ENCODE measurements around the gene TOMM40L.

TOMM40L gene

GRCh38 chr1:161225534-161226319 is at the start of gene TOMM40L:
Gene TOMM40L (plus strand): TSS chr1:161226060. CDS start chr1:161226490, 430 bp downstream.
- DNase-seq (ENCODE audit: low read depth in 4 of 4, low spot score in 1 of 4), result peak; percentile 66 to 81 (median 72)

DNA sequence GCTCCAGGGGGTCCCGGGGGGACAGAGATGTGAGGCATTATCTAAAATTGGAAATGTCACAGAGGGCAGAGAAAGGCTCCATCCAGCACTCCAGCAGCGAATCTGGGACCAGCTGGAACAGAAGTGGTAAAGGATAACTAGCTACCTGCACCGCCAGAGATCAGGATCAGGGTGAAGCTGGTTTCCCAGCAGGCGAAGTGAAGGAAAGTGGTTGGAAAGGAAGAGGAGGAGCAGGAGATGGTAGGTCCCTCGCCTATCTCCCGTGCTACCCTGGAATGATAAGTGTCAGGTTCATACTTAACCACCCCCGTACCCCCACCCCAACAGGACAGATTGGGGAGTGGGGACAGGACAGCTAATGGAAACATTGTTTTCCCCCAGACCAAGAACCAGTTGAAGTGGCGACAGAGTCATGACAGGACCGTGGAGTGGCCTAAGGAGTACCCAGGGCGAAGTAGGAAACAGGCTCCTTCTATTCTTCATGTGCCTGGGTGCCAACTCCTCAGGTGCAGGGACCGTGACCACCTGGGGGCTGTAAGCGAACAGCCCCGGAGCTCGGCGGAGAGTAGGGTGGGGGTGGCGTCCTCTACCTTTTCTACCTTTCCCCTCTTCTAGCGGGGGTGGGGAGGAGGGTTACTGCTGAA is 49.3 kb upstream of the TOMM40L start:
- DNase-seq (ENCODE audit: low read depth in 4 of 4, low spot score in 1 of 4), result no peak

- DNase-seq (ENCODE audit: low read depth in 4 of 4, low spot score in 1 of 4), result peak; percentile 93 to 99 (median 94)
Measured at GRCh38 chr1:161177112-161177935, 48.5 kb upstream of the TOMM40L start, which contains the start of gene B4GALT3. Gene B4GALT3 (minus strand): TSS chr1:161177507. CDS start chr1:161176060, 1,447 bp downstream.

GRCh38 chr1:161177936-161178244 is 48.0 kb upstream of the TOMM40L start:
- DNase-seq (ENCODE audit: low read depth in 4 of 4, low spot score in 1 of 4), result no peak

DNA sequence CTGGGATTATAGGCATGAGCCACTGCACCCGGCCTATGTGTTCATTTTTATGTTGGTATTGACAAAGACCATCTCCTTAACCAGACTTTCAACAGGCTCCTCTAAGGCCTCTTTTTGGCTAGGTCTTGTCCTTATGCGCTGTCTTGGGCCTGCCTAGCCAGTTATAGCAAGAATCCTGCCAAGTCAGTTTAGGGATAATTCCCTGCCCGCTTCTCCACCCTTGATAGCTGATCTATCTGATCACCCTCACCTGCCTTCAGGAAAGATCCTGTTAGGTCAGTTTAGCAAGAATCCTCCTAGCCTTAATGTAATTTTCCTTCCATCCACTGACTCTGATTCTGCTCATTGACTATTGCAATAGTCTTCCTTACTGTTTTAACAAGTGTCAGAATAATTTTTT is 46.2 kb upstream of the TOMM40L start:
- no peak for DNase-seq (ENCODE audit: low read depth in 4 of 4, low spot score in 1 of 4)

GRCh38 chr1:161180639-161181038 is 45.2 kb upstream of the TOMM40L start:
- DNase-seq (ENCODE audit: low read depth in 4 of 4, low spot score in 1 of 4), result no peak

DNA sequence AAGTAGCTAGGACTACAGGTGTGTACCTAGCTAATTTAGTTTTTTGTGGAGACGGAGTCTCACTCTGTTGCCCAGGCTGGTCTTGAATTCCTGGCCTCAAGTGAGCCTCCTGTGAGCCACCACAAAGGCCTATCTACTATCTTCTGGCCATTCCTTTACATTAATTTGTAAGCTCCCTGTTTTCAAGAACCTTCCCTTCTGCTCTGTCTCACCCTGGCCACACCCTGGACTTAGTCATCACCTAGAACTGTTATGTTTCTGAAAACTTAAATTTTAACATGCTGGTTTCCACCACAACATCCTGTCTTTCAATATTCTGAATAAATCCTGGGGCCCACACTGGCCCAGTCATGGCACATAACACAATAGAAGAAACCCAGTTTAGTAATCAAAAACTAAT is 43.6 kb upstream of the TOMM40L start:
- peak in 3 of 4 experiments; percentile 34 to 51 (median 36) for DNase-seq (ENCODE audit: low read depth in 4 of 4, low spot score in 1 of 4)

DNA sequence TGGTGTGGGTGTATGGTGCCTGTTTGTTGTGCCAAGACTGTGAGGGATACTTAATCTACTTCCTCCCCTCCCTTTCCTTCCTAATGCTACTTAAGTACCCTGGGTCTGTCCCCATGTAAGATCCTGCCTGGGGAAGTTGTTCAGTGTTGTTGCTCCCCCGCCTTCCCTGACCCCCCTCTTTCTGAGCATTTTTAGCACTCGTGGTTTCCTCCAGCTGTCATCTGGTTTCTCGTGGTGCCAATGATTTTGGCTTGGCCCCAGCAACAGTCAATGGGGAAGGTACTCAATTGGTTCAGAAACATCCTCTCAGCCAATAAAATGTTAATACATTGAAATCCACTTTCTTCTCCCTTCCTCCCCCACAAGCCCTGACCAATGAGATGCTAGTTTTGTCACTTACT is 40.6 kb upstream of the TOMM40L start:
- DNase-seq (ENCODE audit: low read depth in 4 of 4, low spot score in 1 of 4), result peak in 1 of 4 experiments; percentile 33

- no peak for DNase-seq (ENCODE audit: low read depth in 4 of 4, low spot score in 1 of 4)
Measured at GRCh38 chr1:161185732-161186311, 40.0 kb upstream of the TOMM40L start.

DNA sequence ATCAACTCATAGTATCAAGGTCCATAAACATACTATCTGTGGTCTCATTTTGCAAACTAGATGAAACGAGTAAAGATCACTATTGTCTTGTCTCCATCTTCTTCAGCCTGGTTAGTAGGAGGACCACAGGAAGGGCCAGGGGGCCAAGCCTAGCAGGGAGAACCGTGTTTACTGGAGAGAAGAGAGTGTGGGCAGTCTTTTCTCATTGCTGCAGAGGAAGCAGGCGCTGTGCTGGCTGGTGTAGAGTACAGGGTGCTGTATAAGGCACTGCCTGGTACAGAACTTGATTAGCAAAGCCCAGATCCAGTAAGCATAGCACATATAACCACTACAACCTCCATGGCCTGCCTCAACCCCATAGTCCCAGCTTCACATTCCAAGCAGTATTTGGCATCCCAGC is 38.5 kb upstream of the TOMM40L start:
- DNase-seq (ENCODE audit: low read depth in 4 of 4, low spot score in 1 of 4), result no peak

GRCh38 chr1:161188381-161188780 is 37.5 kb upstream of the TOMM40L start:
- DNase-seq (ENCODE audit: low read depth in 4 of 4, low spot score in 1 of 4), result no peak

GRCh38 chr1:161189036-161189435 is 36.8 kb upstream of the TOMM40L start:
- no peak for DNase-seq (ENCODE audit: low read depth in 4 of 4, low spot score in 1 of 4)

DNA sequence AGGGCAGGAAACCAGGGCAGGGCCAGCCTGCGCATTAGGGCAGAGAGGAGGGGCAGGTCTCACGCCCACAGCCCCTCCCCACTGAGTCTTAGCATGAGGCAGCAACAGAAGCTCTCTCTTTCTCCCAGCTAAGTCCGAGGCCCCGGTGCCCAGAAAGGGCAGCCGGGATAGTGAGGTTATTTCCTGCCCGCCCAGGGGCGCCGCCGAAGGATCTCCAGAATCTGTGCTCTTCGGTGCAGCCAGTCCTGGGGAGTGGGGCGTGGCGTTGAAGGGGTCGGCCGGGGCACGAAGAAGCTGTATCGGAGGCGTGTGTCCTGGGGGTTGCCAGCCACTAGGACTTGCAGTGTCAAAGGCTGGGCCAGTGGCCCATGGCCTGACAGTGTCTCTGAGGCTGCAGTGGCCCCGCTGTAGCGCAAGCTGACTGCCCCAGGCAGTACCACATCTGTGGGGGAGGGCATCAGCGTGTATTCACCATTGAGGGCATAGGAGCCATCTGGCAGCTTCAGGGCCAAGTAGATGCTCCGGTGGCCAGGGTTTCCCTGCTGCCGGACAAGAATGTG is 34.8 kb upstream of the TOMM40L start:
- no peak for DNase-seq (ENCODE audit: low read depth in 4 of 4, low spot score in 1 of 4)

DNA sequence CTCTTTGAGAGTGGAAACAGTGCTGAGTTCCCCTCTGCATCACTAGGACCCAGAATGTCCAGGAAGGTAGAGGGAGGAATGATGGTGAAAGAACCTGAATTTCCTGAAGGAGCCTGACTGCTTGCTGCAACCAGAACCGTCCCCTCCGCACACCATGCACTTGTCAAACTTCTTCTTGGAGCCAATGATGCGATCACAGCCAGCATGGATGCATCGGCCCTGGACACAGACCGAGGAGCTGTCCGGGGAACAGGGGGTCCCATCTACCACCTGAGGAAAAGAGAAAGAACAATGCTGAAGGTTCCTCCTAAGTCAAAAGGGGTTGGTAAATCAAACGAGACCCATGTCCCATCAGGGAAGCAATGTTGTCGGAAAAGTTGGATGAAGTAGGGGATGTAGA is 33.9 kb upstream of the TOMM40L start:
- no peak for DNase-seq (ENCODE audit: low read depth in 4 of 4, low spot score in 1 of 4)

DNA sequence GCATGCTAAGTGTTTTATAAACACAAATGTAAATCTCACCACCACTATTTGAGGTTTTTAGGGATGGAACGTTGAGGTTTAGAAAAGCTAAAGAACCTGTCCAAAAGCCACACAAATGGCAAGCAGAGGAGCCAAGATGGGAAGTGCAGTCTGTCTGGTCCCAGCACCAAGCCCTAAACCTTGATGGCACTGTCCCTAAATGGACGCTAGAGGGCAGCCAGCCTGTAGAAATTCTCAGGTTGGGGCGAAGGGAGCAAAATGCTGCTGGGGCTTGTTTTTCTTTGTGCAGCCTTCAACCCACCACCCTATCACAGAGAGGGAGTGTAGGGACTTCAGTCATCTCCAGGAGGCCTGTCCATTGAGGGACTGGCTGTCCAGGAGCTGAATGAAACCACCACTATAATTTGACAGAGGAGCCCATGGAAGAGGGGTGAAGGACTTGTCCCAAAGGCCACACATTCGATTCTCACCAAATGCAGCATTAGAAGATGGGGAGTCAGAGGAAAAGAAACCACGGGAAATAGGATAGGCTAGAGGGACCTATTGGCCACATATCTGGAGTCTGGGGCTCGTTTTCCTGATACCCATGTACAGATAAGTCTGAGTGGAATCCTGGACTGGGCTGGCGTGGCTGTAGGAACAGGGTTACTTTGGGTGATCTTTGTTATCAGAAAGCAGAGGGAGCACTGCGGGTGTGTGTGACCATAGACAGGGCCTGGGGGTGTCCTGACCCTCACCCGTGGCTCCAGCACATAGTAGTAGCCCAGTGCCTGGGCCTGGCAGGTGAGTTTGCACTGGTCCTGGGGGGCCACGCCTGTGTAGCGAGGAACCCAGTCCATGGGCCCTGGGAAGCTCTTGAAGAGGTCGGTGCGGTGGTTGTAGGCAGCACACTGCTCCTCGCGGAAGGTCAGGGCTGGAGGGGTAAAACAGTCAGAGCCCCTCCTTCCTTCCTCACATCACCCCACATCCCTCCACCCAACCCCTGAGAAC is 33.1 kb upstream of the TOMM40L start:
- peak; percentile 27 to 39 (median 32) for DNase-seq (ENCODE audit: low read depth in 4 of 4, low spot score in 1 of 4)

- DNase-seq (ENCODE audit: low read depth in 4 of 4, low spot score in 1 of 4), result no peak
Measured at GRCh38 chr1:161193561-161194235, 32.2 kb upstream of the TOMM40L start.

DNA sequence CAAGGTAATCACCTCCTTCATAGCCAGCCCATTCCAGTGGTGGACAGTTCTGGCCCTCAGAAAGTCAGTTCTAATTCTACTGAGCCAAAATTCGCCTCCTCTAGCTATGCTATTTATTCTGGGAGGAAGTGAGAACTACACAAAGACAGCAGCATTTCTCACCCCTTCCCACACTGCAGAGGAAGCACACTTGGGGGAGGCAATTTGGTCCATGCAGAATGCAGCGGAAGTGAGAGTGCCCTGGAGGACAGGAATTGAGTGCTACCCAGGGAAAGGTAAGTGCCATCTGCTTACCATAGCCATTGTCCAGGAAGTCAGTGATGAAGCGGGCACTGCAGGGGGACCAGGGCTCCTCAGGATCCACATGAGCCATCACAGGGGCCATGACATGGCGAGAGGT is 30.7 kb upstream of the TOMM40L start:
- DNase-seq (ENCODE audit: low read depth in 4 of 4, low spot score in 1 of 4), result no peak

GRCh38 chr1:161196111-161196510 is 29.7 kb upstream of the TOMM40L start:
- no peak for DNase-seq (ENCODE audit: low read depth in 4 of 4, low spot score in 1 of 4)

Data from stimulated activated CD4-positive, alpha-beta T cell treated with anti-CD3 and anti-CD28 coated beads, Interleukin-1b, Interleukin-23, amount 100 ng/mL, for 24 hours (primary cell).